Gastrocnemius medialis (tissue), 4 donors: ENCODE data around the gene OPRM1.

Experiments
- CTCF ChIP-seq, 5 experiments: fragments of 450-650 bp in 3 of 5; fragments of 200-600 bp in 2 of 5; sonication (generic) in 2 of 5; IDR thresholded peaks in 4 of 5; conservative IDR thresholded peaks in 1 of 5; 1 replicate in 4 of 5; 2 replicates in 1 of 5; pipeline ENCODE4 v1.5.1; 2016 to 2019; ENCODE audit warnings: antibody characterized with exemption in 5 of 5, mild to moderate bottlenecking in 3 of 5, moderate library complexity in 3 of 5
- POLR2A ChIP-seq, 2 donors: fragments of 450-650 bp; IDR thresholded peaks; one replicate each; pipeline ENCODE4 v1.6.1; 2017; ENCODE audit warnings: antibody characterized with exemption in 2 of 2, mild to moderate bottlenecking in 2 of 2, moderate library complexity in 2 of 2

- TF ChIP-seq CTCF (IDR thresholded peaks at IDR 0.05 in 4 of 5, conservative IDR thresholded peaks at IDR 0.05 in 1 of 5) (no peak), POLR2A (IDR thresholded peaks at IDR 0.05) (no peak)
These were observed 213.6 kb downstream of the OPRM1 start for GRCh38 chr6:154252678-154253077.
